Esophagus muscularis mucosa (tissue), 3 donors: ENCODE data around the gene RNF220.

ENCODE experiments used
- POLR2A ChIP-seq: fragments of 450-650 bp; IDR thresholded peaks from one replicate; pipeline ENCODE4 v1.6.1; 2017; ENCODE audit warnings: antibody characterized with exemption, moderate library complexity, mild to moderate bottlenecking, low read depth
- POLR2AphosphoS5 ChIP-seq, 2 donors: sonication (generic); formaldehyde crosslinking; IDR thresholded peaks; one replicate each; pipeline ENCODE4 v1.6.1; 2017; ENCODE audit warnings: antibody characterized with exemption in 2 of 2
- TF ChIP-seq, protein P1 (sequence below), 3 experiments: fragments of 200-600 bp in 2 of 3; fragments of 450-650 bp in 1 of 3; sonication (generic) in 2 of 3; IDR thresholded peaks; one replicate each; pipeline ENCODE4 v1.5.1; 2017 to 2019; ENCODE audit warnings: antibody characterized with exemption in 3 of 3, mild to moderate bottlenecking in 2 of 3, moderate library complexity in 1 of 3

DNA sequence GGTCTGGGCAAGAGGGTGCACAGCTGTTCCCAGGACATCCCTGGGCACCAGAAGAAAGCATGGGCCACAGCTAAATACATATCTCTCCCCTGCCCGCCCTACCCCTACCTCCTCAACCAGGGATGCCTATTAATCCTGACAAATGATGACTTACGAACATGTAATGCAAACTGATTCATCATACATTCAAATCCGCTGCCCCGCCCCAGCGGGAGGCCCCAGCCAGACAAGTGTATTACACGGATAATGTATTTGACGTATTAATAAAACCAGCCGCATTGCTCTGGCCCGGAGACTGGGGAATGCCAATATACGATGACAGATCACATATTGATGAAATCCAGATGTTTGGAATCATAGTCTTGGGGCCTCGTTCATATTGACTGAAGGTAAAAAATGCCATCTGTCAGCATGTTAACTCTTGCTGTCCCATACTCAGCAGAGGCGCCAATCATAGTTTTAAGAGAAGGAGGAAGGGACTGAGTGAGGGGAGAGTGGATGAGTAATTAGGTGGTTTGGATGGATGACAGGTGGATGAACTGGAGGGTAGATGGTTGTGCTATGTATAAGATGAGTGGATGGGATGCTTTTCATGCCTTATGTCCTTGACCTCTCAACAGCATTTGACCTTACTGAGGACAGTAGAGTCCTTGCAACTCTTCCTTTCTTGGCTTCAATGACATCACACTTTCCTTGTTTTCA, 201.0 kb downstream of the RNF220 start:
- TF ChIP-seq POLR2AphosphoS5 (IDR thresholded peaks at IDR 0.05) (no peak), POLR2A (no peak)
- TF ChIP-seq, protein P1, sequence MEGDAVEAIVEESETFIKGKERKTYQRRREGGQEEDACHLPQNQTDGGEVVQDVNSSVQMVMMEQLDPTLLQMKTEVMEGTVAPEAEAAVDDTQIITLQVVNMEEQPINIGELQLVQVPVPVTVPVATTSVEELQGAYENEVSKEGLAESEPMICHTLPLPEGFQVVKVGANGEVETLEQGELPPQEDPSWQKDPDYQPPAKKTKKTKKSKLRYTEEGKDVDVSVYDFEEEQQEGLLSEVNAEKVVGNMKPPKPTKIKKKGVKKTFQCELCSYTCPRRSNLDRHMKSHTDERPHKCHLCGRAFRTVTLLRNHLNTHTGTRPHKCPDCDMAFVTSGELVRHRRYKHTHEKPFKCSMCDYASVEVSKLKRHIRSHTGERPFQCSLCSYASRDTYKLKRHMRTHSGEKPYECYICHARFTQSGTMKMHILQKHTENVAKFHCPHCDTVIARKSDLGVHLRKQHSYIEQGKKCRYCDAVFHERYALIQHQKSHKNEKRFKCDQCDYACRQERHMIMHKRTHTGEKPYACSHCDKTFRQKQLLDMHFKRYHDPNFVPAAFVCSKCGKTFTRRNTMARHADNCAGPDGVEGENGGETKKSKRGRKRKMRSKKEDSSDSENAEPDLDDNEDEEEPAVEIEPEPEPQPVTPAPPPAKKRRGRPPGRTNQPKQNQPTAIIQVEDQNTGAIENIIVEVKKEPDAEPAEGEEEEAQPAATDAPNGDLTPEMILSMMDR (IDR thresholded peaks at IDR 0.05) = no peak
